DMS153 (cell line): ENCODE results near the gene ACBD6.

ENCODE experiments used
- DNase-seq: peaks from one replicate; lab custom pipeline; 2025; lab: John Stamatoyannopoulos, UW

Gene ACBD6

GRCh38 chr1:180241716-180242544 lies 260.4 kb downstream of the ACBD6 start:
- no peak for DNase-seq

- no peak for DNase-seq
These were observed 263.0 kb downstream of the ACBD6 start for GRCh38 chr1:180239145-180240096.

- DNase-seq: no peak
These were observed 263.7 kb downstream of the ACBD6 start for GRCh38 chr1:180238675-180239074.
